ENCODE measurements around the gene NR6A1. TPM values are rescaled to one million over a fixed set of nuclear protein-coding genes. Genes with fewer than 3 reads are reported as not detected.
"Not testable (repeated sequence)": the region's sequence is repeated elsewhere in the genome, so short reads cannot be mapped to it uniquely, and the experiment has no call there.

NR6A1 gene
- total RNA-seq, 1 experiment from 2014 or later: 97.7 TPM

DNA sequence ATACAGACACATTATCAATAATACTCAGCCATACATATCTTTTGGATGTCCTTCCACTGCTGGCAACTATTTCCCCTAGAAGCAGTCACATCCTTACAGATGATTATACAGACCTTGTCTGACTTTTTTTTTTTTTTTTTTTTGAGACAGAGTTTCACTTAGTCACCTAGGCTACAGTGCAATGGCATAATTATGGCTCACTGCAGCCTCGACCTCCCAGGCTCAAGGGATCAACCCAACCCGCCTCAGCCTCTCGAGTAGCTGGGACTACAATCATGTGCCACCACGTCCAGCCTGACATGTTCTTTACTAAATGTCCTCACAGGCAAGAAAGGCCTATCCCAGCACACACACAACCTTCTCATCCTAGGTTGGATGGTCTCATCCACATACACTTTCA, 24.0 kb downstream of the NR6A1 start:
- DNase-seq: no peak
- no peak overlapping the region for H3K4me3 ChIP-seq (ENCODE audit: insufficient read depth, low read depth, low read length)
- H3K27me3 ChIP-seq (ENCODE audit: control insufficient read depth, insufficient read depth, low read length): no peaks in the 10 kb centered on the region
- H3K36me3 ChIP-seq (replicated peaks; ENCODE audit: control insufficient read depth, insufficient read depth, low read length): no peaks in the 10 kb centered on the region

DNA sequence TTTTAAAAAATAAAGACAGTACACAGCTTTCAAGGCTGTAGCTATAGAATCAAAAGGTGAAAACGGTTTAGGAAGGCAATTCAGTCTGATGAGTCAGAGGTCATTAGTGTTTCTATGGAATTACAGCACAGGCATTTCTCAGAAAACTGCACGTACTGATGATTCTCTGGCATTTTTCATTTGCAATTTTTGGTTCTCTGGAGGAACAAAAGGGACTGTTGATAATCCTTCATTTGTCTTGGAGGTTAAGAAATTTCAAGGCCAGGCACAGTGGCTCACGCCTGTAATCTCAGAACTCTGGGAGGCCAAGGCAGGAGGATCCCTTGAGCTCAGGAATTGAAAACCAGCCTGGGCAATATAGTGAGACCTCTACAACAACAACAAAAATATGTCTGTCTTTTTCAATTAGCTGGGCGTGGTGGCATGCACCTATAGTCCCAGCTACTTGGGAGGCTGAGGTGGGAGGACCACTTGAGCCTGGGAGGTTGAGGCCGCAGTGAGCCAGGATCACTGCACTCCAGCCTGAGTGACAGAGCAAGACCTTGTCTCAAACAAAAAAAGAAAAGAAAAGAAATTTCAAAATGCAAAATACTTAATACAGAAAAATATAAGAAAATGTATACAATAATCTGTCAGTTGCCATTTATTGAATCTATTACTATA, 27.3 kb downstream of the NR6A1 start:
- DNase-seq: no peak
- Histone ChIP-seq H3K36me3 (replicated peaks; ENCODE audit: control insufficient read depth, insufficient read depth, low read length) (no peaks in the 10 kb centered on the region), H3K4me3 (ENCODE audit: insufficient read depth, low read depth, low read length) (no peak overlapping the region), H3K27me3 (ENCODE audit: control insufficient read depth, insufficient read depth, low read length) (no peaks in the 10 kb centered on the region)

DNA sequence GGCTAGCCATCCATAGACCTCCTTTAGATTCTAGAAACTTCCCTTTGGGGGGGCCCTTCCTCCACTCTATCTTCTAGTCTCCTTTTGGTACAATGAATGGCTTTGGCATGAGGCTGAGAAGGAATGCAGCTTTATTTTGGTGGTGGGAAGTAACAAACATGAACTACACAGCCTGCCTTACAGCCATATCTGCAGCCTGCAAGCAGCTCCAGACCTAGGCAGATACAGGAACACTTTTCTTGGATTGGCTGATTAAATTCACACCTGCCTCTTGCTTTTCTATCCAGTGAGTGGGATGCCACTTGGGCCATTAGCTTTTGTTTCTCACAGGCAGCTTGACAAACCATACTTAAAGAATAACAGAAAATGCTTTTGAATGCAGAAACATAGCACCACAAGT, 28.2 kb downstream of the NR6A1 start:
- no peaks in the 10 kb centered on the region for H3K36me3 ChIP-seq (replicated peaks; ENCODE audit: control insufficient read depth, insufficient read depth, low read length)
- no peak overlapping the region for H3K4me3 ChIP-seq (ENCODE audit: insufficient read depth, low read depth, low read length)
- no peaks in the 10 kb centered on the region for H3K27me3 ChIP-seq (ENCODE audit: control insufficient read depth, insufficient read depth, low read length)
- DNase-seq: no peak

DNA sequence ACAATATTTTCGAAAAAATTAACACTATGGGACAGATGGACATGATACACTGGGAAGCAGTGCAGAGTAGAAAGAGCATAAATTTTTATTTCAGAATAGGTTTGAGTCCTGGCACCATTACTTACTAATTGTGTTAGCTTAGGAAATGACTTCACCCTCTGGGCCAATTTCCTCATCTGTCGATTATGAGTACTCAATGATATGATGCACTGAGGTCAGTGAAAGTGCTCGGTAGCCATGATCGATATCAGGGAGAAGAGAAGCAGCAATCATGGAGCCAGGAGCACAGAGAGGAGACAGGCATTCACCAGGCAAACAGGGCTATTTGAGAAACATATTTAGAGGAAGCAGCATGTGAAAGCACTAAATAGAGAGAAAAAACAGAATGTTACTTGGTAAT, 29.4 kb downstream of the NR6A1 start:
- Histone ChIP-seq H3K27me3 (ENCODE audit: control insufficient read depth, insufficient read depth, low read length) (no peaks in the 10 kb centered on the region), H3K36me3 (replicated peaks; ENCODE audit: control insufficient read depth, insufficient read depth, low read length) (no peaks in the 10 kb centered on the region), H3K4me3 (ENCODE audit: insufficient read depth, low read depth, low read length) (no peak overlapping the region)
- DNase-seq: no peak

DNA sequence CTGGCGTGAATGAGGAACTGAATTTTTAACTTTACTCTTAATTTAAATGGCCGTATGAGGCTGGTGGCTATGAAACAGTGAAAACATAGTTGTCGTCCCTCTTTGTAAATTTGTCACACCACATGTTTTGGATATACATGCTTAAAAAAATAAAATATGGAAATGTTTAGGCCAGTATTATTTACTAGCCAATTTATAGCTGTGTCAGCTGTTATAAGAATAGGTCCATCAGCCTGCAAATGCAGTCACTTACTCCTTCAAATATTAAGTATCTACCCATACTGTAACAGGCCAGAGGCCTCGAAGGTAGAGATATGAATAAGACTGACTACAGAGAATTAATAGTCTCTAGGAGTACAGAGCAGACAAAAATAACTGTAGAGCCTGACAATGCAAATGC, 30.0 kb downstream of the NR6A1 start:
- DNase-seq: no peak
- no peaks in the 10 kb centered on the region for H3K27me3 ChIP-seq (ENCODE audit: control insufficient read depth, insufficient read depth, low read length)
- no peak overlapping the region for H3K4me3 ChIP-seq (ENCODE audit: insufficient read depth, low read depth, low read length)
- H3K36me3 ChIP-seq (replicated peaks; ENCODE audit: control insufficient read depth, insufficient read depth, low read length): no peaks in the 10 kb centered on the region

DNA sequence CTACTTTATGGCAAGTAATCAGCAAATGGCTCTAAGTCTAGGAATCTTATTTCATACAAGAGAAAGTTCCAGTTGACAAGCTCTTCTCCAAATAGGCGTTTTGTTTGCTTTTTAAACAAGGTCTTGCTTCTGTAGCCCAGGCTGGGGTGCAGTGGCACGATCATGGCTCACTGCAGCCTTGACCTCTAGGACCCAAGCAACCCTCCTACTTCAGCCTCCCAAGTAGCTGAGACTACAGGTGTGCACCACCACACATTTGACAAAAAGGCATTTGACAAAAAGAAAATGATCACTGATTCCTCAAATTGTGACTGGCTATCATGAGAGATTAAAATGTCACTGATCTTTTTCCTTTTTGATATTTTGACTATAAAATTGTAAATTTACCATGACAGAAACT, 31.8 kb downstream of the NR6A1 start:
- Histone ChIP-seq H3K36me3 (replicated peaks; ENCODE audit: control insufficient read depth, insufficient read depth, low read length) (no peaks in the 10 kb centered on the region), H3K27me3 (ENCODE audit: control insufficient read depth, insufficient read depth, low read length) (no peaks in the 10 kb centered on the region), H3K4me3 (ENCODE audit: insufficient read depth, low read depth, low read length) (no peak overlapping the region)
- no peak for DNase-seq

DNA sequence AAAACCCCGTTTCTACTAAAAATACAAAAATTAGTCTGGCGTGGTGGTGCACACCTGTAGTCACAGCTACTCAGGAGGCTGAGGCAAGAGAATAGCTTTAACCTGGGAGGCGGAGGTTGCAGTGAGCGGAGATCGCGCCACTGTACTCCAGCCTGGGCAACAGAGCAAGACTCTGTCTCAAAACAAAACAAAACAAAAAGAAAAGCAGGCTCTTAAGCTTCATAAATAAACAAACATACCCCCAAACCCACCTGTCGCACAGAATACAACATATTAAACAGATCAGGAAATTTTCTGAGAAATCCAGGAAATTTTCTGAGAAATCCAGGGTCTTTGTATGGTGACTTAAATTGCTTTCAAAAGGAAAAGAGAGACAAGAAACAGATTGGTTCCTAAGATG, 33.0 kb downstream of the NR6A1 start:
- H3K36me3 ChIP-seq (replicated peaks; ENCODE audit: control insufficient read depth, insufficient read depth, low read length); DNase-seq; H3K4me3 ChIP-seq (ENCODE audit: insufficient read depth, low read depth, low read length); H3K27me3 ChIP-seq (ENCODE audit: control insufficient read depth, insufficient read depth, low read length): not testable (repeated sequence)

DNA sequence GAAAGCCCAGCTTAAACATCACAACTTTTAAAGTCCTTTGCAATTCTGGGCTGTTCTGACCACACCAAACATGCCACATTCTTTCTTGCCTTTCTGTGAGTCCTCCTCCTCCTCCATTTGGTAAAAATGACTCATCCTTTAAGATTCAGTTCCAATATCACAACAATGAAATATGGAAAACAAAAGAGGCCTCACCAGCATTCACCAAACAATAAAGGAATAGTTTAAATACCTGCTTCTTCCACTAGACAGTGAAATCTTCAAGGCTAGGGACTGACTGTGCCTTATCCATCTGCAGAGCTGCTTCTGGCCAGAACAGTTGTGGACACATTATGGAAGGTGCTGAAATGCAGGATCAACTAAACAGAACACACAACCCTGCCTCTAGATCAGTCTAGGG, 36.0 kb downstream of the NR6A1 start:
- no peaks in the 10 kb centered on the region for H3K36me3 ChIP-seq (replicated peaks; ENCODE audit: control insufficient read depth, insufficient read depth, low read length)
- no peak overlapping the region for H3K4me3 ChIP-seq (ENCODE audit: insufficient read depth, low read depth, low read length)
- no peaks in the 10 kb centered on the region for H3K27me3 ChIP-seq (ENCODE audit: control insufficient read depth, insufficient read depth, low read length)
- DNase-seq: no peak

DNA sequence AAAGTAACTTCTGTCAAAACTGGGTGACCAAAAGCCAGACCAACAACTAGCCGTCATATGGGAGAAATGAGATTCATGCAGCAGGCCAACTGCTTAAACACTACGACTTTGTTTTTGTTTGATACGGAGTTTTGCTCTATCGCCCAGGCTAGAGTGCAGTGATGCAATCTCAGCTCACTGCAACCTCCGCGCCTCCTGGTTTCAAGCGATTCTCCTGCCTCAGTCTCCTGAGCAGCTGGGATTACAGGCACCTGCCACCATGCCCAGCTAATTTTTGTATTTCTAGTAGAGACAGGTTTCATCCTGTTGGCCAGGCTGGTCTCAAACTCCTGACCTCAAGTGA, 36.4 kb downstream of the NR6A1 start:
- DNase-seq; H3K36me3 ChIP-seq (replicated peaks; ENCODE audit: control insufficient read depth, insufficient read depth, low read length); H3K4me3 ChIP-seq (ENCODE audit: insufficient read depth, low read depth, low read length); H3K27me3 ChIP-seq (ENCODE audit: control insufficient read depth, insufficient read depth, low read length): not testable (repeated sequence)

DNA sequence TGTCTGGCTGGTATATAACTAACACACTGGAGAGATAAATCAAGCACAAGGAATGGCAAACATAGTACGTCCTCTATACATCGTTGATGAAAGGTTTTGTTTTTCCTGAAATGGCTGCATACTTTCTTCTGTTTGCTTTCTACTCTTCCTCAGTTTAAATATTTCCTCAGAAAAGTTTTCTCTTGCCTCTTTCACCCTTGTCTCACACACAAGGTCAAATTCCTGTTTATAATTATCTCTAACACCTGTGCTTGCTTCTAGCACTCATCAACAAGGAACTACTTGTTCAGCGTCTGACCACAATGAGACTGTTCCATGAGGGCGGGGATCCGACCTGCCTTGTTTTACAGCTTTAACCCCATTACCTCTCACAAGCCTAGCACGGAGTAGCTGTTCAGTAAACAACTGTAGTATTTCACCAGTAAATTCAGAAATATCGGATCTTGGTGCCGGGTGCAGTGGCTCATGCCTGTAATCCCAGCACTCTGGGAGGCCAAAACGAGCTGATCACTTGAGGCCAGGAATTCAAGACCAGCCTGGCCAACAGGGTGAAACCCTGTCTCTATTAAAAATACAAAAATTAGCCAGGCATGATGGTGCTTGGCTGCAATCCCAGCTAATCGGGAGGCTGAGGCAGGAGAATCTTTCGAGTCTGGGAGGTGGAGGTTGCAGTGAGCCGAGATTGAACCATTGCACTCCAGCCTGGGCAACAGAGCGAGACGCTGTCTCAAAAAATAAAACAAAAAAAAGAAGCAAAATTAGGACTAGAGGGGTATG, 37.0 kb downstream of the NR6A1 start:
- Histone ChIP-seq H3K36me3 (replicated peaks; ENCODE audit: control insufficient read depth, insufficient read depth, low read length) (no peaks in the 10 kb centered on the region), H3K27me3 (ENCODE audit: control insufficient read depth, insufficient read depth, low read length) (no peaks in the 10 kb centered on the region), H3K4me3 (ENCODE audit: insufficient read depth, low read depth, low read length) (no peak overlapping the region)
- DNase-seq: no peak

DNA sequence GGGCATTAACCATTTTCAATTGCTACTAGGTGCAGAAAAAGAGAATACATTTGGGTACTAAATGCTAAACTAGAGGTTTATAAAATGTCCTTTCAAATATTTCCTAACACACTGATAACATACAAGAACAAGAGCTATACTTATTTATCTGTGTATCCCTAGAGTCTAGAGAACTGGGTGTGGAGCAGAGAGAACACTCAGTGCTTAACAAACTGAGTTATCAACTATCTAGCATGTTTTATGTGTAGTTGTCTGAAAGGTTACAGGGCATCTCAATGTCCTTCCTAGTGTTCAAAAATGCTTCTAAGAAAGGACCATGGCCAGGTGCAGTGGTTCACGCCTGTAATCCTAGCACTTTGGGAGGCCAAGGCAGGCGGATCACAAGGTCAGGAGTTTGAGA, 40.3 kb downstream of the NR6A1 start:
- no peaks in the 10 kb centered on the region for H3K36me3 ChIP-seq (replicated peaks; ENCODE audit: control insufficient read depth, insufficient read depth, low read length)
- no peaks in the 10 kb centered on the region for H3K27me3 ChIP-seq (ENCODE audit: control insufficient read depth, insufficient read depth, low read length)
- no peak overlapping the region for H3K4me3 ChIP-seq (ENCODE audit: insufficient read depth, low read depth, low read length)
- DNase-seq: no peak

DNA sequence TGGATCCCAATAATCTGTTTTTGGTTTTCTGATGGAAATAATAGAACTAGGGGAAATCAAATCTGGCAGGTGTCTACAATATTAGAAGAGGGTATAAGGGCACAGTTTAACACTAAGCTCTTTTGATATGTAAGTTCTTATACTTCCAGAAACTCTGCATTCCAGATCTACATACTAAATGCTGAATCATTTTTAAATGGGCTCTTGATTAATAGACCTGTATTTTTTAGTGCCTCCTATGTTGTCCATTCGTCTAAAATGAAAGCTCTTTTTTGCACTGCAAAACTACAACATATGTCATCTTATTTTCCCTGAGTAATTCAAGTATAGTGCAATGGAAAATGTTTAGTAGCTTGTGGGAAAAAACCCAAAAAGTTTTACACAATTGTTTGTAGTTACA, 44.2 kb downstream of the NR6A1 start:
- no peaks in the 10 kb centered on the region for H3K36me3 ChIP-seq (replicated peaks; ENCODE audit: control insufficient read depth, insufficient read depth, low read length)
- no peak overlapping the region for H3K4me3 ChIP-seq (ENCODE audit: insufficient read depth, low read depth, low read length)
- H3K27me3 ChIP-seq (ENCODE audit: control insufficient read depth, insufficient read depth, low read length): no peaks in the 10 kb centered on the region
- DNase-seq: no peak

DNA sequence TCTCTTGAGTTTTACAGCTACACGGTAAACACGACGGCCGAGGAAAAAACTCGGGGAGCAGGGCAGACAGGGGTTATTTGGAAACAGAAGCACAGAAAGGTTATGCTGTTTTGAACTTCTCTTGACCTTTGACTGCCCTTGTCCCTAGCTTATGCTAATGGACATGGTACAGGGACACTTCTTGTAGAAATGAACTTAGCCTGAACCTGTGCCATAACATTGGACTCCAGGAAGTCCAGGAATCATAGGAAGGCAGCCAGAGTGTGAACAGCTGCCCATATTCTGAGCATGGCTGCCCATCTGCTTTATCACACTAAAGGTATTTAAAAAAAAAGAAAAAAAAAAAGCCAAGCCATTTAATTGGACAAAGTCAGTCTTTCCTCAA, 46.1 kb downstream of the NR6A1 start:
- Histone ChIP-seq H3K36me3 (replicated peaks; ENCODE audit: control insufficient read depth, insufficient read depth, low read length) (no peaks in the 10 kb centered on the region), H3K4me3 (ENCODE audit: insufficient read depth, low read depth, low read length) (no peak overlapping the region), H3K27me3 (ENCODE audit: control insufficient read depth, insufficient read depth, low read length) (no peaks in the 10 kb centered on the region)
- no peak for DNase-seq

DNA sequence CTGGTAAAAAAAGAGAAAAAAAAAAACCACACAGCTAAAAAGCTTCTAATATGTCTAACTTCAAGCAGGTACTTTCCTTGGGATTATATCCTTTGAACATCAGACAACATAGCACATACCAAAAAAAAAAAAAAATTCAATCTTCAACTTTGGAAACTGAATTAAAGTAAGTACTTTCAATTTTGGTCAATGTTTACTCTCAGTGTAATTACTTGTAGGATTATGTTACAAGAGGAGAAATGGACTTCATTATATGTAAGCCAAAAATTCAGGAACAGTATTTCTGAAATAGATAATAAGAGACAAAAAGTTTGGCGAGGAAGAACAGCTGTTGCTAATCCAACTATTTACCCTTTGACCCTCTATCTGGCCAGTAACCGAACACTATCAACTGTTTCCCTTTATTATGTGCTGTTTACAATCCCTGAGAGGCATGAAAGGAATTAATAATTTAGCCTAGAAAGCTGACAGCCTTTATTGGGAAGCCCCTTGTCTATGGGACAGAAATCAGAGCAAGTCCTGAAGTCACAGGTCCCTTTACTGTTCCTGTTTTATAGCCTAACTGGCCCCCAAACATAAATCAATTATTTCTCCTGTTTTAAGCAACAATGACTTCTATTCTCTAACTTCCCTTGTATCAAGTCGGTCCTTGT, 46.6 kb downstream of the NR6A1 start:
- DNase-seq: no peak
- Histone ChIP-seq H3K4me3 (ENCODE audit: insufficient read depth, low read depth, low read length) (no peak overlapping the region), H3K36me3 (replicated peaks; ENCODE audit: control insufficient read depth, insufficient read depth, low read length) (no peaks in the 10 kb centered on the region), H3K27me3 (ENCODE audit: control insufficient read depth, insufficient read depth, low read length) (no peaks in the 10 kb centered on the region)

DNA sequence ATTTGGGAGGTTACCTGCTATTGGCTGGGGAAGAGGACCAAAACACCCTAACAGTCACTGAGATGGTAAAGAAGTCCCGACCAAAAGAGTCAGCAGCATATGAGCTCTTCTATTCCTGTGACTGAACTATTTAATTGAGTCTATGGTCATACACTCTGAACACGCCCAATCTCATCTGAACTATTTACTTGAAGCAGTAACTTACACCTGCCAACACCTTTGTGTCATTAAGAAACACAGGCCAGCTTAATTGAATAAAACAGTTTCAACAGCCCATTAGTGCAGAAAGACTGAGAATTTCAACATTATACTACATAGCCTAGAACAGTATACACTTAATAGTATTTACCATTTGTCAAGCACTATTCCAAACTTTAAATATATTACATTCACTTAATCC, 47.8 kb downstream of the NR6A1 start:
- Histone ChIP-seq H3K27me3 (ENCODE audit: control insufficient read depth, insufficient read depth, low read length) (no peaks in the 10 kb centered on the region), H3K4me3 (ENCODE audit: insufficient read depth, low read depth, low read length) (no peak overlapping the region), H3K36me3 (replicated peaks; ENCODE audit: control insufficient read depth, insufficient read depth, low read length) (no peaks in the 10 kb centered on the region)
- DNase-seq: no peak

All from H7 (cell line).